ENCODE measurements around the gene NFKBIE.

GRCh38 chr6:44235269-44235668 is 30.1 kb downstream of the NFKBIE start:
- TF ChIP-seq CTCF (conservative IDR thresholded peaks at IDR 0.05; ENCODE audit: low read length) (no peak), EZH2phosphoT487 (IDR thresholded peaks at IDR 0.05; ENCODE audit: borderline replicate concordance) (no peak)
